Measurements from ENCODE around the gene GFM2. TPM values are rescaled to one million over a fixed set of nuclear protein-coding genes. Genes with fewer than 3 reads are reported as not detected.
A peak's percentile ranks its signal among the peaks of the same experiment; 100 is the strongest.

The GFM2 gene
- total and polyA plus RNA-seq, 8 donors = 6.9 to 15.8 (median 10.4) TPM

DNA sequence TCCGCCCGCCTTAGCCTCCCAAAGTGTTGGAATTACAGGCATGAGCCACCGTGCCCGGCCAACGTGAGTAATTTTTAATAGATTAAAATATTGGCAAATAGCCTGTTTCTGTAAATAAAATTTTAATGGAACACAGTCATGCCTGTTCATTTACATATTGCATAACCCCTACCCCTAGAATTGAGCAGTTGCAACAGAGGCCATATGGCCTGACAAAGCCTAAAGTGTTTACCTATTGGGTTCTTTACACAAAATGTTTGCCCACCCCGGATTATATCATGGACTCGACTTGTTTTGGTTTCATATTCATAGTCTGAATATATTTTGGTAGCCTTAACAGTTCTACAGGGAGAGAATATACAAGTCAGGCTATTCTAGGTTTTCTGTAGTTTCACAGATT is 5.4 kb upstream of the GFM2 start:
- H3K9me3 ChIP-seq = no peaks in the 10 kb centered on the region
- no peak for FAIRE-seq
- H3K4me3 ChIP-seq = no peak overlapping the region
- H3K27ac ChIP-seq = no peak overlapping the region
- intact Hi-C loops (cut with DNase I) = no loop called here
- 63 to 74% methylated on average over 7 of the region's 7 CpGs for WGBS, 2 donors
- no peak for DNase-seq
- peaks cover 6 to 9% (median 8%) of the 10 kb centered on the region in 3 donors for H3K4me1 ChIP-seq
- no peaks in the 10 kb centered on the region for H3K27me3 ChIP-seq
- TF ChIP-seq, protein P1, sequence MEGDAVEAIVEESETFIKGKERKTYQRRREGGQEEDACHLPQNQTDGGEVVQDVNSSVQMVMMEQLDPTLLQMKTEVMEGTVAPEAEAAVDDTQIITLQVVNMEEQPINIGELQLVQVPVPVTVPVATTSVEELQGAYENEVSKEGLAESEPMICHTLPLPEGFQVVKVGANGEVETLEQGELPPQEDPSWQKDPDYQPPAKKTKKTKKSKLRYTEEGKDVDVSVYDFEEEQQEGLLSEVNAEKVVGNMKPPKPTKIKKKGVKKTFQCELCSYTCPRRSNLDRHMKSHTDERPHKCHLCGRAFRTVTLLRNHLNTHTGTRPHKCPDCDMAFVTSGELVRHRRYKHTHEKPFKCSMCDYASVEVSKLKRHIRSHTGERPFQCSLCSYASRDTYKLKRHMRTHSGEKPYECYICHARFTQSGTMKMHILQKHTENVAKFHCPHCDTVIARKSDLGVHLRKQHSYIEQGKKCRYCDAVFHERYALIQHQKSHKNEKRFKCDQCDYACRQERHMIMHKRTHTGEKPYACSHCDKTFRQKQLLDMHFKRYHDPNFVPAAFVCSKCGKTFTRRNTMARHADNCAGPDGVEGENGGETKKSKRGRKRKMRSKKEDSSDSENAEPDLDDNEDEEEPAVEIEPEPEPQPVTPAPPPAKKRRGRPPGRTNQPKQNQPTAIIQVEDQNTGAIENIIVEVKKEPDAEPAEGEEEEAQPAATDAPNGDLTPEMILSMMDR (IDR thresholded peaks at IDR 0.05) = no peak
- no peak for ATAC-seq
- peaks cover 7 to 43% (median 16%) of the 10 kb centered on the region in 3 donors for H3K36me3 ChIP-seq

DNA sequence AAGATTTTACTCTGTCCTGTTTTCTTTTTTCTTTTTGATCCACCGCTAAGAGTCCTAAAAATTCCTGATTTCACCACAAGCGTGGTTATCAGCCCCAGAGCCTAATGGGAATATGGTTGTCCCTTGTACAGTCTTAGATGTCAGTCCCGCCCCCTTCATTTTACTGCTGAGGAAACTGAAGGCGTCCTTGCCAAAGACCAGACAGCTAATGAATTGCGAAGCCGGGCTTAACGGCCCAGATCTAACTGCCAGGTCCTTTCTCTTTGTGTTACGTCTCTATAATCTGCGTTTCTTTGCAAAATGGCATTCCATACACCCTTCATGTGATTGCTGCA is 629 bp upstream of the GFM2 start:
- ATAC-seq (peak in 3 of 4 donors; percentile 6 to 30 (median 12)), FAIRE-seq (no peak), DNase-seq (peak in 1 of 6 donors; percentile 15)
- H3K36me3 ChIP-seq = peaks cover 7 to 19% (median 9%) of the 10 kb centered on the region in 3 donors
- intact Hi-C loops (cut with DNase I) = no loop called here
- peak overlapping the region; percentile 69 to 96 (median 80) for H3K4me3 ChIP-seq
- H3K27me3 ChIP-seq = no peaks in the 10 kb centered on the region
- no peaks in the 10 kb centered on the region for H3K9me3 ChIP-seq
- H3K4me1 ChIP-seq = peaks cover 13 to 20% (median 17%) of the 10 kb centered on the region in 3 donors
- TF ChIP-seq, protein P1 (IDR thresholded peaks at IDR 0.05) = no peak
- peak overlapping the region in 2 of 4 donors; percentile 51 to 73 for H3K27ac ChIP-seq
- WGBS, 2 donors = 0% methylated on average over 9 of the region's 9 CpGs

DNA sequence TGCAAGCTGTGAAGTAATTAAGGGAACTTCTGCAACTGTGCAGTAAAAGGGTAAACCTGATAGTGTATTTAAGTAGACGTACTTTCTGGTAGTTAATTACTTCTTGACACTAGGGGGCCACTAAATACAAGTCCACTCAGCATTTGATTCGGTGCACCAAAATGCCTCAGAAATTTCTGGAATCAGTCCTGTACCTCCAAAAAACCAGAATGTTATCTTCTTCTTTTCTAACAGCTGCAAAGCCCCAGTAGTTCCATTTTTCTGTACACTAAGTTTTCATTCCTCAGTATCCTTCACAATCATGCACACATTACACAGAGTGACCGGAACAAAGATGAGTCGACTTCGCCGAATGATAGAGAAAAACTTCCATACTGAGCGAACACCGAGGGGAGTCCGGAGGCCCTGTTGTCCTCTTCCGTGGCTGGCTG is 484 bp downstream of the GFM2 start:
- Histone ChIP-seq H3K4me1 (peaks cover 13 to 20% (median 17%) of the 10 kb centered on the region in 3 donors), H3K9me3 (no peaks in the 10 kb centered on the region), H3K4me3 (peak overlapping the region; percentile 69 to 96 (median 80)), H3K36me3 (peaks cover 7 to 16% (median 9%) of the 10 kb centered on the region in 3 donors), H3K27me3 (no peaks in the 10 kb centered on the region), H3K27ac (peak overlapping the region in 3 of 4 donors; percentile 13 to 73 (median 51))
- 0% methylated on average over 10 of the region's 10 CpGs for WGBS, 2 donors
- FAIRE-seq = no peak
- intact Hi-C loops (cut with DNase I) = no loop called here
- no peak for DNase-seq
- TF ChIP-seq, protein P1 (IDR thresholded peaks at IDR 0.05) = peak; percentile 9 to 33 (median 26)
- ATAC-seq = peak; percentile 66 to 78 (median 74)

DNA sequence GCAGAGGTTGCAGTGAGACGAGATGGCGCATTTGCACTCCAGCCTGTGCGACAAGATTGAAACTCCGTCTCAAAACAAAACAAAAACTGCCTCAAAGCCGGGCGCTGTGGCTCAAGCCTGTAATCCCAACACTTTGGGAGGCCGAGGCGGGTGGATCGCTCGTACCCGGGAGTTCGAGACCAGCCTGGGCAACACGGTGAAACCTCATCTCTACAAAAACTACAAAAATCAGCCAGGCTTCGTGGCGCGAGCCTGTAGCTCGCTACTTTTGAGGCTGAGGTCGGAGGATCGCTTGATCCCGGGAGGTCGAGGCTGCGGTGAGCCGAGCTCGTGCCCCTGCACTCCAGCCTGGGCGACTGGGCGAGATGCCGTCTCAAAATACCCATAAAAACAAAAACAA is 988 bp downstream of the GFM2 start:
- Histone ChIP-seq H3K4me1 (peaks cover 13 to 20% (median 17%) of the 10 kb centered on the region in 3 donors), H3K36me3 (peaks cover 7 to 11% (median 9%) of the 10 kb centered on the region in 3 donors), H3K27ac (no peak overlapping the region), H3K9me3 (no peaks in the 10 kb centered on the region), H3K4me3 (peak overlapping the region; percentile 69 to 96 (median 80)), H3K27me3 (no peaks in the 10 kb centered on the region)
- 46 to 68% methylated on average over 27 of the region's 27 CpGs for WGBS, 2 donors
- TF ChIP-seq, protein P1 (IDR thresholded peaks at IDR 0.05) = no peak
- no peak for ATAC-seq
- peak in 1 of 6 donors; percentile 48 for DNase-seq
- FAIRE-seq = no peak
- intact Hi-C loops (cut with DNase I) = no loop called here

DNA sequence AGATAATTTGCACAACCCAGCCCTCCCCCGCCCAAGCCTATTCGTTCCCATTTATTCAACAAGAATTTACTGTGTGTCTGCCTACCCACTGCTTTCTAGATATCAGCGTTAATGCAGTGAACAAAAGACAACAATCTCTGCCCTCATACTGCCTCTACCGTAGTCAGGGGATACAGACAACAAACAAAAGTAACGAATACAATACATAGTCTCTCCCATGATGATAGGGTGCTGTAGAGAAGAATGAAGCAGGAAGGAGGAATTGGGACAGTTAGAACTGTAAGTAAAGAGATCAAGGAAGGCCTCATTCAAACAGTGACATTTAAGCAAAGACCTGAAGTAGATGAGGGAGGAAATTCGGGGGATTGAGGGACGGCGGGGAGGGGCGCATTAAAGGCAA is 1.7 kb downstream of the GFM2 start:
- TF ChIP-seq, protein P1 (IDR thresholded peaks at IDR 0.05) = no peak
- Histone ChIP-seq H3K27me3 (no peaks in the 10 kb centered on the region), H3K27ac (no peak overlapping the region), H3K4me3 (peak overlapping the region in 1 of 4 donors; percentile 79), H3K4me1 (peaks cover 13 to 20% (median 17%) of the 10 kb centered on the region in 3 donors), H3K36me3 (peaks cover 7% of the 10 kb centered on the region in 3 donors), H3K9me3 (no peaks in the 10 kb centered on the region)
- intact Hi-C loops (cut with DNase I) = no loop called here
- ATAC-seq (no peak), DNase-seq (no peak), FAIRE-seq (no peak)
- WGBS, 2 donors = 52 to 68% methylated on average over 9 of the region's 9 CpGs
